Common myeloid progenitor, CD34-positive (primary cell): ENCODE measurements around the gene MAGIX.

Experiments
- CTCF ChIA-PET: fragments of 350-600 bp; sonication (Branson Sonifier 250); formaldehyde crosslinking; loops from one replicate; lab custom pipeline; 2021; ENCODE audit warnings: antibody characterized with exemption; lab: Charles Lee
- POLR2A ChIA-PET: fragments of 350-600 bp; sonication (Branson Sonifier 250); formaldehyde crosslinking; loops from one replicate; lab custom pipeline; 2021; ENCODE audit warnings: antibody characterized with exemption; lab: Charles Lee
- DNase-seq, 3 donors: peaks; one replicate each; pipeline versions ENCODE4 v3.0.0 to v3.0.0-alpha.2; 2013
- H3K27ac ChIP-seq, 2 experiments: 1 replicate in 1 of 2; 2 replicates in 1 of 2; pipeline ENCODE4 v1.7.0; 2013; ENCODE audit warnings: inconsistent platforms in 2 of 2, low read length in 2 of 2, mild to moderate bottlenecking in 2 of 2, low read depth in 1 of 2, moderate library complexity in 1 of 2; ENCODE audit not compliant: severe bottlenecking in 2 of 2, insufficient read depth in 1 of 2, poor library complexity in 1 of 2
- H3K27me3 ChIP-seq, 5 experiments: replicated peaks in 2 of 5; 1 replicate in 3 of 5; 2 replicates in 2 of 5; pipeline versions ENCODE4 v1.6.1 to v1.7.0; 2013; ENCODE audit warnings: low read length in 4 of 5, mild to moderate bottlenecking in 2 of 5, moderate library complexity in 2 of 5, inconsistent platforms in 1 of 5; ENCODE audit not compliant: insufficient read depth in 5 of 5, control insufficient read depth in 4 of 5
- H3K36me3 ChIP-seq, 4 experiments: 1 replicate in 2 of 4; 2 replicates in 2 of 4; pipeline versions ENCODE4 v1.6.1 to v1.7.0; 2013; ENCODE audit warnings: low read length in 3 of 4, control low read depth in 1 of 4, mild to moderate bottlenecking in 1 of 4; ENCODE audit not compliant: control insufficient read depth in 4 of 4, insufficient read depth in 4 of 4
- H3K4me1 ChIP-seq, 4 experiments: 1 replicate in 3 of 4; 2 replicates in 1 of 4; pipeline versions ENCODE4 v1.6.1 to v1.7.1; 2013; ENCODE audit warnings: low read length in 3 of 4, mild to moderate bottlenecking in 3 of 4, control low read depth in 1 of 4, inconsistent platforms in 1 of 4, moderate library complexity in 1 of 4; ENCODE audit not compliant: control insufficient read depth in 4 of 4, insufficient read depth in 4 of 4; ENCODE audit errors: control extremely low read depth in 1 of 4
- H3K4me3 ChIP-seq, 7 experiments: 1 replicate in 4 of 7; 2 replicates in 3 of 7; pipeline versions ENCODE4 v1.5.1 to v1.7.0; 2013; ENCODE audit warnings: mild to moderate bottlenecking in 7 of 7, low read length in 6 of 7, moderate library complexity in 6 of 7, inconsistent platforms in 2 of 7, low read depth in 2 of 7, control low read depth in 1 of 7; ENCODE audit not compliant: insufficient read depth in 4 of 7, control insufficient read depth in 1 of 7; ENCODE audit errors: extremely low read depth in 1 of 7
- H3K9me3 ChIP-seq, 5 experiments: 1 replicate in 4 of 5; 2 replicates in 1 of 5; pipeline versions ENCODE4 v1.6.1 to v1.7.1; 2013; ENCODE audit warnings: low read length in 4 of 5, mild to moderate bottlenecking in 2 of 5, inconsistent platforms in 1 of 5, low read depth in 1 of 5, moderate library complexity in 1 of 5; ENCODE audit not compliant: control insufficient read depth in 4 of 5, insufficient read depth in 2 of 5; ENCODE audit errors: control extremely low read depth in 1 of 5
- WGBS: methylation state at CpG from one replicate; pipeline ENCODE4 v1.1.5; 2013; ENCODE audit not compliant: insufficient coverage; 5-methylcytosine and 5-hydroxymethylcytosine counted together

Gene MAGIX

DNA sequence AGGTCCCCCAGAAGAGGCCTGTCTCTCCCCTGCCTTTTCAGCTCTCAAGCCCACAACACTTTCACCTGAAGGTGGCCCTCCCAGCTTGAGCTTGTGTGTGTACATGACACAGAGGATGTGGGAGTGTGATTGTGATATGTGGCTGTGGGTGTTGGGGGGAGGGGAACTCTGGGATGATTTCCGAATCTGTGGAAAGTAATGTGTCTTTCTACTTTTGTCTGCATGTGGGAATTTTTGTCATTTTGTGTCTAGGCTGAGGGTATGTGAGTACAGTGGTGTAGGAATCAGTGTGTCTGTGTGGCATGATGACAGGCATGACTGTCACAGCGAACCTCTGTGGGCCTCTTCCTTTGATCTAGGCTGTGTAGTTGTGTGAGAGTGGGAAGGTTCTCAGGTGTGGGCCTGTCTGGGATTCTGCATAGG, 31.0 kb downstream of the MAGIX start:
- CTCF ChIA-PET: interaction anchor here (0.9 to 1.8 kb wide), 5 partner anchors 11 to 74 kb away, joined by 3 to 6 read pairs (median 3); no protein-coding TSS in a partner anchor
- no peak for DNase-seq
- Histone ChIP-seq H3K27me3 (peaks cover 0 to 6% (median 0%) of the 10 kb centered on the region in 5 experiments), H3K4me3 (no peak overlapping the region), H3K4me1 (peaks cover 0 to 9% (median 4%) of the 10 kb centered on the region in 4 experiments), H3K36me3 (no peaks in the 10 kb centered on the region), H3K27ac (no peak overlapping the region), H3K9me3 (no peaks in the 10 kb centered on the region)
- POLR2A ChIA-PET: no interaction called here
- WGBS: 70% methylated on average over 1 of the region's 2 CpGs

DNA sequence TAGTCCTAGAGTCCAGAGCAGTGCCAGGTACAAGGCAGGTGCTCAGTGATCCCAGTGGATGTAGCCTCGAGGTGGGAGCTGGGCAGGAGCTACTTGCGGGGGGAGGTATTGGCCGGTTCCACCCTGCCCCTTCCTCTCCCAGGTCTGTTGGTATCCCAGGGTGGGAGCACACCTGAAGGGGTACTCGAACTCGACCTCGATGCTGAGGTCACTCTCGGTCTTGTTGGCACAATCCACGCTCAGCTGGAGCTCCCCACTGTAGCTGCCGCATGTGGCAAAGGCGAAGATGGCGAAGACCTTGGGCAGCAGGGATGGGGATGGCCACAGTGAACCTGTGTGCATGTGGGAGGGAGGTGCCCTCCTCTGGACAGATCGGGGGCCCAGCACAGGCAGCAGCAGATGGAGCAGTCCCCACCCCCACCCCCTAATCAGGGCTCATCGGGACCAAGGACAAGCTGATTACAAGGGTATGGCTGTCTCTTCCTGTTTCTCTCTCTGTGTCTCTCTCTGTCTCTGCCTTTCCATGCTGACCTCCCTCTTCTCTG, 35.1 kb downstream of the MAGIX start:
- DNase-seq: no peak
- no peaks in the 10 kb centered on the region for H3K9me3 ChIP-seq
- POLR2A ChIA-PET: no interaction called here
- WGBS: 83% methylated on average over 12 of the region's 13 CpGs
- CTCF ChIA-PET: no interaction called here
- H3K27ac ChIP-seq: no peak overlapping the region
- no peak overlapping the region for H3K4me3 ChIP-seq
- peaks cover 0 to 11% (median 8%) of the 10 kb centered on the region in 4 experiments for H3K4me1 ChIP-seq
- no peaks in the 10 kb centered on the region for H3K36me3 ChIP-seq
- H3K27me3 ChIP-seq: peaks cover 0 to 15% (median 0%) of the 10 kb centered on the region in 5 experiments

GRCh38 chrX:49198540-49199314, 36.2 kb downstream of the MAGIX start:
- Histone ChIP-seq H3K4me1 (peaks cover 0 to 11% (median 8%) of the 10 kb centered on the region in 4 experiments), H3K9me3 (no peaks in the 10 kb centered on the region), H3K36me3 (no peaks in the 10 kb centered on the region), H3K4me3 (no peak overlapping the region), H3K27me3 (peaks cover 0 to 15% (median 0%) of the 10 kb centered on the region in 5 experiments), H3K27ac (no peak overlapping the region)
- ChIA-PET CTCF (no interaction called here), POLR2A (no interaction called here)
- peak in 2 of 3 donors; percentile 14 to 32 for DNase-seq
- 60% methylated on average over 7 of the region's 12 CpGs for WGBS

DNA sequence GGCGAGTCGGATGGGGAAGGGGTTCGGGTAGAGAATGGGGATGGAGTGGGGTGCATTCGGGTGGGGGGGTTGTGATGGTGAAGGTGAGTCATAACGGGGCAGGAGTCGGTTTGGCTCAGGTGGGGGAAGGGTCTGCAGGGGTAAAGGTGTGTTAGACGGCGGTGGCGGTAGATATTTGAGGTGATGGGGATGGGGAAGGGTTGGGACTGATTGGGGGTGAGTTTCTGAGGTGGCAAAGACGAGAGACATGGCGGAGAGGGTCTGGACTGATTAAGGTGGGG, 36.7 kb downstream of the MAGIX start:
- no peaks in the 10 kb centered on the region for H3K9me3 ChIP-seq
- DNase-seq: no peak
- ChIA-PET CTCF (no interaction called here), POLR2A (no interaction called here)
- 60% methylated on average over 11 of the region's 11 CpGs for WGBS
- H3K36me3 ChIP-seq: no peaks in the 10 kb centered on the region
- H3K4me3 ChIP-seq: peak overlapping the region in 2 of 7 experiments; percentile 7 to 69
- peaks cover 0 to 11% (median 8%) of the 10 kb centered on the region in 4 experiments for H3K4me1 ChIP-seq
- H3K27ac ChIP-seq: no peak overlapping the region
- peaks cover 0 to 15% (median 0%) of the 10 kb centered on the region in 5 experiments for H3K27me3 ChIP-seq

- peak; percentile 80 to 91 (median 91) for DNase-seq
- 43% methylated on average over 51 of the region's 61 CpGs for WGBS
- Histone ChIP-seq H3K27ac (peak within 1 kb of the TSS in 1 of 2 experiments; percentile 49), H3K4me3 (peak within 1 kb of the TSS; percentile 13 to 76 (median 47)), H3K27me3 (peaks cover 0 to 15% (median 0%) of the 10 kb centered on the region in 5 experiments), H3K36me3 (no peaks in the 10 kb centered on the region), H3K4me1 (peaks cover 0 to 11% (median 8%) of the 10 kb centered on the region in 4 experiments), H3K9me3 (no peaks in the 10 kb centered on the region)
- POLR2A ChIA-PET: interaction anchor here (0.7 kb wide), 1 partner anchor 46 kb away, joined by 3 read pairs; no protein-coding TSS in a partner anchor
- CTCF ChIA-PET: no interaction called here
Observed at GRCh38 chrX:49199906-49200771, 37.6 kb downstream of the MAGIX start, which contains the start of gene SYP. SYP (minus strand) TSS chrX:49200193; CDS start chrX:49200186, 7 bp downstream.

GRCh38 chrX:49202022-49202421, 39.5 kb downstream of the MAGIX start:
- WGBS: 93% methylated on average over 2 of the region's 2 CpGs
- peaks cover 0 to 11% (median 8%) of the 10 kb centered on the region in 4 experiments for H3K4me1 ChIP-seq
- peaks cover 0 to 19% (median 0%) of the 10 kb centered on the region in 5 experiments for H3K27me3 ChIP-seq
- H3K9me3 ChIP-seq: no peaks in the 10 kb centered on the region
- H3K4me3 ChIP-seq: no peak overlapping the region
- ChIA-PET POLR2A (no interaction called here), CTCF (no interaction called here)
- H3K27ac ChIP-seq: no peak overlapping the region
- no peak for DNase-seq
- H3K36me3 ChIP-seq: no peaks in the 10 kb centered on the region
